Neural cell (in vitro differentiated cells): ENCODE results near the gene WDR37.

Experiments used
- CTCF ChIP-seq: fragments of 450-650 bp; IDR thresholded peaks from 2 replicates; pipeline ENCODE4 v1.5.1; 2014; ENCODE audit warnings: antibody characterized with exemption, mild to moderate bottlenecking, moderate library complexity; ENCODE audit not compliant: poor library complexity, severe bottlenecking
- EP300 ChIP-seq: fragments of 450-650 bp; conservative IDR thresholded peaks from 2 replicates; pipeline ENCODE4 v1.6.1; 2014; ENCODE audit warnings: antibody characterized with exemption, mild to moderate bottlenecking, moderate library complexity; ENCODE audit not compliant: poor library complexity, severe bottlenecking
- EZH2 ChIP-seq: fragments of 200-600, 300-800 bp; shearing (Covaris generic), sonication (generic); IDR thresholded peaks from 2 replicates; pipeline ENCODE4 v1.6.1; 2014; ENCODE audit warnings: antibody characterized with exemption, low read length, borderline replicate concordance, mild to moderate bottlenecking; ENCODE audit not compliant: insufficient read depth, poor library complexity, severe bottlenecking
- MXI1 ChIP-seq: fragments of 450-650 bp; conservative IDR thresholded peaks from 2 replicates; pipeline ENCODE4 v1.6.1; 2014; ENCODE audit warnings: antibody characterized with exemption, mild to moderate bottlenecking; ENCODE audit not compliant: poor library complexity, severe bottlenecking
- REST ChIP-seq: IDR thresholded peaks from 2 replicates; pipeline ENCODE4 v1.6.1; 2012; ENCODE audit warnings: borderline replicate concordance
- TAF1 ChIP-seq: IDR thresholded peaks from 2 replicates; pipeline ENCODE4 v1.6.1; 2012; ENCODE audit warnings: low read depth

- no peak for TF ChIP-seq CTCF
- TF ChIP-seq EZH2: no peak
- no peak for TF ChIP-seq TAF1
- no peak for TF ChIP-seq MXI1
- TF ChIP-seq REST: no peak
- no peak for TF ChIP-seq EP300
Observed at GRCh38 chr10:1009071-1009494, 47.1 kb upstream of the WDR37 start.
